SK-N-SH (cell line): ENCODE measurements around the gene ATG7.

Source experiments
- CHD2 ChIP-seq: fragments of 150-350 bp; IDR thresholded peaks from 2 replicates; pipeline ENCODE4 v1.6.1; 2018; ENCODE audit warnings: low read length; ENCODE audit not compliant: partially characterized antibody
- CTCF ChIP-seq: fragments of 200-600 bp; sonication (generic); IDR thresholded peaks from 2 replicates; pipeline ENCODE4 v1.6.1; 2017; ENCODE audit warnings: antibody characterized with exemption, mild to moderate bottlenecking, moderate library complexity
- GATA2 ChIP-seq: sonication (generic); formaldehyde crosslinking; IDR thresholded peaks from 2 replicates; pipeline ENCODE4 v1.5.0; 2020; ENCODE audit warnings: mild to moderate bottlenecking, missing genetic modification reagents
- NFIC ChIP-seq: IDR thresholded peaks from 2 replicates; pipeline ENCODE4 v1.4.0; 2012; ENCODE audit warnings: borderline replicate concordance
- NRF1 ChIP-seq: IDR thresholded peaks from 2 replicates; pipeline ENCODE4 v1.6.1; 2012; ENCODE audit warnings: low read depth, mild to moderate bottlenecking, low read length
- POLR2AphosphoS5 ChIP-seq: IDR thresholded peaks from 2 replicates; pipeline ENCODE4 v1.6.1; 2012; ENCODE audit warnings: low read depth, low read length
- RAD21 ChIP-seq: IDR thresholded peaks from 2 replicates; pipeline ENCODE4 v1.6.1; 2012; ENCODE audit warnings: mild to moderate bottlenecking, low read length
- RFX5 ChIP-seq: IDR thresholded peaks from 2 replicates; pipeline ENCODE4 v1.6.1; 2012; ENCODE audit warnings: mild to moderate bottlenecking, improper control_type of control experiment, low read length
- SMC3 ChIP-seq: IDR thresholded peaks from 2 replicates; pipeline ENCODE4 v1.6.1; 2012; ENCODE audit warnings: low read depth, low read length, improper control_type of control experiment
- TEAD4 ChIP-seq: IDR thresholded peaks from 2 replicates; pipeline ENCODE4 v1.4.0; 2012; ENCODE audit warnings: mild to moderate bottlenecking, borderline replicate concordance; ENCODE audit not compliant: insufficient read depth
- YY1 ChIP-seq: IDR thresholded peaks from 2 replicates; pipeline ENCODE4 v1.4.0; 2012; ENCODE audit warnings: low read depth, mild to moderate bottlenecking

- TF ChIP-seq CTCF (no peak), GATA2 (CRISPR knock-in tag) (no peak), TEAD4 (no peak), CHD2 (no peak), YY1 (no peak), RAD21 (no peak), NRF1 (no peak), POLR2AphosphoS5 (no peak), NFIC (no peak), RFX5 (no peak), SMC3 (no peak)
Observed at GRCh38 chr3:11546657-11547302, 274.6 kb downstream of the ATG7 start.
